WTC11 (cell line): Measurements from ENCODE around the gene SOAT2. TPM values are rescaled to one million over a fixed set of nuclear protein-coding genes. Genes with fewer than 3 reads are reported as not detected.

Source experiments
- AFF4 ChIP-seq: sonication (generic); formaldehyde crosslinking; IDR thresholded peaks from 2 replicates; pipeline ENCODE4 v1.8.1; 2023; ENCODE audit warnings: mild to moderate bottlenecking, missing genetic modification reagents, borderline replicate concordance
- HMGA2 ChIP-seq: fragments of 250-450 bp; sonication (Bioruptor Pico); IDR thresholded peaks from 2 replicates; pipeline ENCODE4 v1.4.0; 2021; ENCODE audit warnings: mild to moderate bottlenecking, moderate library complexity
- KAT7 ChIP-seq: sonication (generic); formaldehyde crosslinking; IDR thresholded peaks from 2 replicates; pipeline ENCODE4 v1.8.1; 2023; ENCODE audit warnings: missing genetic modification reagents, mild to moderate bottlenecking, borderline replicate concordance
- MAX ChIP-seq: sonication (generic); formaldehyde crosslinking; IDR thresholded peaks from 2 replicates; pipeline ENCODE4 v1.8.0; 2022; ENCODE audit warnings: mild to moderate bottlenecking, missing genetic modification reagents
- PREB ChIP-seq: sonication (generic); formaldehyde crosslinking; IDR thresholded peaks from 2 replicates; pipeline ENCODE4 v1.8.1; 2022; ENCODE audit warnings: mild to moderate bottlenecking, missing genetic modification reagents, moderate library complexity, borderline replicate concordance
- SMAD4 ChIP-seq: sonication (generic); formaldehyde crosslinking; IDR thresholded peaks from 2 replicates; pipeline ENCODE4 v1.8.0; 2022; ENCODE audit warnings: mild to moderate bottlenecking, missing genetic modification reagents
- USF2 ChIP-seq: sonication (generic); formaldehyde crosslinking; IDR thresholded peaks from 2 replicates; pipeline ENCODE4 v1.8.1; 2023; ENCODE audit warnings: mild to moderate bottlenecking, missing genetic modification reagents, moderate library complexity
- ZNF121 ChIP-seq: sonication (generic); formaldehyde crosslinking; IDR thresholded peaks from 2 replicates; pipeline ENCODE4 v1.8.0; 2023; ENCODE audit warnings: missing genetic modification reagents
- ZNF219 ChIP-seq: sonication (generic); formaldehyde crosslinking; IDR thresholded peaks from 2 replicates; pipeline ENCODE4 v1.8.0; 2023; ENCODE audit warnings: missing genetic modification reagents, mild to moderate bottlenecking, borderline replicate concordance
- ZNF281 ChIP-seq: sonication (generic); formaldehyde crosslinking; IDR thresholded peaks from 2 replicates; pipeline ENCODE4 v1.8.0; 2023; ENCODE audit warnings: mild to moderate bottlenecking, missing genetic modification reagents
- total RNA-seq: library from RNA; stranded (reverse); gene quantifications from 3 replicates; pipeline ENCODE4 v1.2.3, GENCODE V29; 2021
- TF ChIP-seq, protein P1 (sequence below): sonication (generic); formaldehyde crosslinking; IDR thresholded peaks from 2 replicates; pipeline ENCODE4 v1.8.1; 2022; ENCODE audit warnings: mild to moderate bottlenecking, moderate library complexity, missing genetic modification reagents
- TF ChIP-seq, protein P2 (sequence below): sonication (generic); formaldehyde crosslinking; IDR thresholded peaks from 2 replicates; pipeline ENCODE4 v1.8.1; 2023; ENCODE audit warnings: mild to moderate bottlenecking, missing genetic modification reagents
- TF ChIP-seq, protein P3 (sequence below): sonication (generic); formaldehyde crosslinking; IDR thresholded peaks from 2 replicates; pipeline ENCODE4 v1.8.1; 2023; ENCODE audit warnings: mild to moderate bottlenecking, missing genetic modification reagents
- TF ChIP-seq, protein P4 (sequence below): fragments of 250-450 bp; sonication (Bioruptor Pico); IDR thresholded peaks from 2 replicates; pipeline ENCODE4 v1.9.0; 2021; ENCODE audit warnings: mild to moderate bottlenecking, borderline replicate concordance

SOAT2 gene
- total RNA-seq, 1 experiment from 2014 or later = not detected

DNA sequence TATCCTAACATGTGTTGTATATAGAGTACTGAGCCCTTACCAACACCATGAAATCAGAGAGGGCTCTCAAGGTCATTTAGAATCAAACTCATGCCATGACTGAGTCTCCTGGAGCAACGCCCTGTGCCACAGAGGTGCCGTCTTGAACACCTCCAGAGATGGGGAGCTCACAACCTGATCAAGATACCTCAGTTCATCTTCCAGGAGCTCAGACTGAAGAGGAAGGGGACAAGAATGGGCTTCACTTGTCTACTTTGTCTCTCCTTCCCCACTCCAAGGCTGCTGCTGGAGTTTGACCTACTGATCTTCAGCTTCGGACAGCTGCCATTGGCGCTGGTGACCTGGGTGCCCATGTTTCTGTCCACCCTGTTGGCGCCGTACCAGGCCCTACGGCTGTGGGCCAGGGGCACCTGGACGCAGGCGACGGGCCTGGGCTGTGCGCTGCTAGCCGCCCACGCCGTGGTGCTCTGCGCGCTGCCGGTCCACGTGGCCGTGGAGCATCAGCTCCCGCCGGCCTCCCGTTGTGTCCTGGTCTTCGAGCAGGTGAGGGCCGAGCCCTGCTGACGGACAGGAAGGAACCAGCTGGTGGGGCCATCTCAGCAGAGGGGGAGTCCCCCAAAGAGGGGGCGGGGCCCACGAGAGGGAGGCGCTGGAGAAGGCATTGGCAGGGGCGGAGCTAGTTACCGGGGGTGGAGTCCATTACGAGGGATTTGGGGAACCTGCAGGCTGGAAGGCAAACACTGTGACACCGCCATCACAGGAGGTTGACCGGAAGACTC lies 12.0 kb downstream of the SOAT2 start (continued):
- TF ChIP-seq, protein P1, sequence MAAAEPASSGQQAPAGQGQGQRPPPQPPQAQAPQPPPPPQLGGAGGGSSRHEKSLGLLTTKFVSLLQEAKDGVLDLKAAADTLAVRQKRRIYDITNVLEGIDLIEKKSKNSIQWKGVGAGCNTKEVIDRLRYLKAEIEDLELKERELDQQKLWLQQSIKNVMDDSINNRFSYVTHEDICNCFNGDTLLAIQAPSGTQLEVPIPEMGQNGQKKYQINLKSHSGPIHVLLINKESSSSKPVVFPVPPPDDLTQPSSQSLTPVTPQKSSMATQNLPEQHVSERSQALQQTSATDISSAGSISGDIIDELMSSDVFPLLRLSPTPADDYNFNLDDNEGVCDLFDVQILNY (CRISPR knock-in tag) = peak; percentile 33; the same call in 1 of the 2 replicates
- TF ChIP-seq KAT7 (CRISPR knock-in tag) (no peak), PREB (CRISPR knock-in tag) (no peak), SMAD4 (CRISPR knock-in tag) (no peak), ZNF219 (CRISPR knock-in tag) (no peak), USF2 (CRISPR knock-in tag) (peak; percentile 36; the same call in 1 of the 2 replicates), ZNF281 (CRISPR knock-in tag) (no peak), HMGA2 (CRISPR knock-in tag) (no peak), ZNF121 (CRISPR knock-in tag) (peak; percentile 22; the same call in 1 of the 2 replicates), AFF4 (CRISPR knock-in tag) (no peak), MAX (peak; percentile 81)
- TF ChIP-seq, protein P2, sequence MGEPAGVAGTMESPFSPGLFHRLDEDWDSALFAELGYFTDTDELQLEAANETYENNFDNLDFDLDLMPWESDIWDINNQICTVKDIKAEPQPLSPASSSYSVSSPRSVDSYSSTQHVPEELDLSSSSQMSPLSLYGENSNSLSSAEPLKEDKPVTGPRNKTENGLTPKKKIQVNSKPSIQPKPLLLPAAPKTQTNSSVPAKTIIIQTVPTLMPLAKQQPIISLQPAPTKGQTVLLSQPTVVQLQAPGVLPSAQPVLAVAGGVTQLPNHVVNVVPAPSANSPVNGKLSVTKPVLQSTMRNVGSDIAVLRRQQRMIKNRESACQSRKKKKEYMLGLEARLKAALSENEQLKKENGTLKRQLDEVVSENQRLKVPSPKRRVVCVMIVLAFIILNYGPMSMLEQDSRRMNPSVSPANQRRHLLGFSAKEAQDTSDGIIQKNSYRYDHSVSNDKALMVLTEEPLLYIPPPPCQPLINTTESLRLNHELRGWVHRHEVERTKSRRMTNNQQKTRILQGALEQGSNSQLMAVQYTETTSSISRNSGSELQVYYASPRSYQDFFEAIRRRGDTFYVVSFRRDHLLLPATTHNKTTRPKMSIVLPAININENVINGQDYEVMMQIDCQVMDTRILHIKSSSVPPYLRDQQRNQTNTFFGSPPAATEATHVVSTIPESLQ (CRISPR knock-in tag) = no peak
- TF ChIP-seq, protein P3, sequence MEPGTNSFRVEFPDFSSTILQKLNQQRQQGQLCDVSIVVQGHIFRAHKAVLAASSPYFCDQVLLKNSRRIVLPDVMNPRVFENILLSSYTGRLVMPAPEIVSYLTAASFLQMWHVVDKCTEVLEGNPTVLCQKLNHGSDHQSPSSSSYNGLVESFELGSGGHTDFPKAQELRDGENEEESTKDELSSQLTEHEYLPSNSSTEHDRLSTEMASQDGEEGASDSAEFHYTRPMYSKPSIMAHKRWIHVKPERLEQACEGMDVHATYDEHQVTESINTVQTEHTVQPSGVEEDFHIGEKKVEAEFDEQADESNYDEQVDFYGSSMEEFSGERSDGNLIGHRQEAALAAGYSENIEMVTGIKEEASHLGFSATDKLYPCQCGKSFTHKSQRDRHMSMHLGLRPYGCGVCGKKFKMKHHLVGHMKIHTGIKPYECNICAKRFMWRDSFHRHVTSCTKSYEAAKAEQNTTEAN (CRISPR knock-in tag) = 0 out of 2 replicates have a peak, but pooled peaks have one; percentile 54
- TF ChIP-seq, protein P4, sequence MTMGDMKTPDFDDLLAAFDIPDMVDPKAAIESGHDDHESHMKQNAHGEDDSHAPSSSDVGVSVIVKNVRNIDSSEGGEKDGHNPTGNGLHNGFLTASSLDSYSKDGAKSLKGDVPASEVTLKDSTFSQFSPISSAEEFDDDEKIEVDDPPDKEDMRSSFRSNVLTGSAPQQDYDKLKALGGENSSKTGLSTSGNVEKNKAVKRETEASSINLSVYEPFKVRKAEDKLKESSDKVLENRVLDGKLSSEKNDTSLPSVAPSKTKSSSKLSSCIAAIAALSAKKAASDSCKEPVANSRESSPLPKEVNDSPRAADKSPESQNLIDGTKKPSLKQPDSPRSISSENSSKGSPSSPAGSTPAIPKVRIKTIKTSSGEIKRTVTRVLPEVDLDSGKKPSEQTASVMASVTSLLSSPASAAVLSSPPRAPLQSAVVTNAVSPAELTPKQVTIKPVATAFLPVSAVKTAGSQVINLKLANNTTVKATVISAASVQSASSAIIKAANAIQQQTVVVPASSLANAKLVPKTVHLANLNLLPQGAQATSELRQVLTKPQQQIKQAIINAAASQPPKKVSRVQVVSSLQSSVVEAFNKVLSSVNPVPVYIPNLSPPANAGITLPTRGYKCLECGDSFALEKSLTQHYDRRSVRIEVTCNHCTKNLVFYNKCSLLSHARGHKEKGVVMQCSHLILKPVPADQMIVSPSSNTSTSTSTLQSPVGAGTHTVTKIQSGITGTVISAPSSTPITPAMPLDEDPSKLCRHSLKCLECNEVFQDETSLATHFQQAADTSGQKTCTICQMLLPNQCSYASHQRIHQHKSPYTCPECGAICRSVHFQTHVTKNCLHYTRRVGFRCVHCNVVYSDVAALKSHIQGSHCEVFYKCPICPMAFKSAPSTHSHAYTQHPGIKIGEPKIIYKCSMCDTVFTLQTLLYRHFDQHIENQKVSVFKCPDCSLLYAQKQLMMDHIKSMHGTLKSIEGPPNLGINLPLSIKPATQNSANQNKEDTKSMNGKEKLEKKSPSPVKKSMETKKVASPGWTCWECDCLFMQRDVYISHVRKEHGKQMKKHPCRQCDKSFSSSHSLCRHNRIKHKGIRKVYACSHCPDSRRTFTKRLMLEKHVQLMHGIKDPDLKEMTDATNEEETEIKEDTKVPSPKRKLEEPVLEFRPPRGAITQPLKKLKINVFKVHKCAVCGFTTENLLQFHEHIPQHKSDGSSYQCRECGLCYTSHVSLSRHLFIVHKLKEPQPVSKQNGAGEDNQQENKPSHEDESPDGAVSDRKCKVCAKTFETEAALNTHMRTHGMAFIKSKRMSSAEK (CRISPR knock-in tag) = no peak
